ENCODE results near the gene USP37. TPM values are rescaled to one million over a fixed set of nuclear protein-coding genes. Genes with fewer than 3 reads are reported as not detected.

Gene USP37, protein sequence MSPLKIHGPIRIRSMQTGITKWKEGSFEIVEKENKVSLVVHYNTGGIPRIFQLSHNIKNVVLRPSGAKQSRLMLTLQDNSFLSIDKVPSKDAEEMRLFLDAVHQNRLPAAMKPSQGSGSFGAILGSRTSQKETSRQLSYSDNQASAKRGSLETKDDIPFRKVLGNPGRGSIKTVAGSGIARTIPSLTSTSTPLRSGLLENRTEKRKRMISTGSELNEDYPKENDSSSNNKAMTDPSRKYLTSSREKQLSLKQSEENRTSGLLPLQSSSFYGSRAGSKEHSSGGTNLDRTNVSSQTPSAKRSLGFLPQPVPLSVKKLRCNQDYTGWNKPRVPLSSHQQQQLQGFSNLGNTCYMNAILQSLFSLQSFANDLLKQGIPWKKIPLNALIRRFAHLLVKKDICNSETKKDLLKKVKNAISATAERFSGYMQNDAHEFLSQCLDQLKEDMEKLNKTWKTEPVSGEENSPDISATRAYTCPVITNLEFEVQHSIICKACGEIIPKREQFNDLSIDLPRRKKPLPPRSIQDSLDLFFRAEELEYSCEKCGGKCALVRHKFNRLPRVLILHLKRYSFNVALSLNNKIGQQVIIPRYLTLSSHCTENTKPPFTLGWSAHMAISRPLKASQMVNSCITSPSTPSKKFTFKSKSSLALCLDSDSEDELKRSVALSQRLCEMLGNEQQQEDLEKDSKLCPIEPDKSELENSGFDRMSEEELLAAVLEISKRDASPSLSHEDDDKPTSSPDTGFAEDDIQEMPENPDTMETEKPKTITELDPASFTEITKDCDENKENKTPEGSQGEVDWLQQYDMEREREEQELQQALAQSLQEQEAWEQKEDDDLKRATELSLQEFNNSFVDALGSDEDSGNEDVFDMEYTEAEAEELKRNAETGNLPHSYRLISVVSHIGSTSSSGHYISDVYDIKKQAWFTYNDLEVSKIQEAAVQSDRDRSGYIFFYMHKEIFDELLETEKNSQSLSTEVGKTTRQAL
- total RNA-seq, result 9.0 and 14.0 TPM in 2 replicates

DNA sequence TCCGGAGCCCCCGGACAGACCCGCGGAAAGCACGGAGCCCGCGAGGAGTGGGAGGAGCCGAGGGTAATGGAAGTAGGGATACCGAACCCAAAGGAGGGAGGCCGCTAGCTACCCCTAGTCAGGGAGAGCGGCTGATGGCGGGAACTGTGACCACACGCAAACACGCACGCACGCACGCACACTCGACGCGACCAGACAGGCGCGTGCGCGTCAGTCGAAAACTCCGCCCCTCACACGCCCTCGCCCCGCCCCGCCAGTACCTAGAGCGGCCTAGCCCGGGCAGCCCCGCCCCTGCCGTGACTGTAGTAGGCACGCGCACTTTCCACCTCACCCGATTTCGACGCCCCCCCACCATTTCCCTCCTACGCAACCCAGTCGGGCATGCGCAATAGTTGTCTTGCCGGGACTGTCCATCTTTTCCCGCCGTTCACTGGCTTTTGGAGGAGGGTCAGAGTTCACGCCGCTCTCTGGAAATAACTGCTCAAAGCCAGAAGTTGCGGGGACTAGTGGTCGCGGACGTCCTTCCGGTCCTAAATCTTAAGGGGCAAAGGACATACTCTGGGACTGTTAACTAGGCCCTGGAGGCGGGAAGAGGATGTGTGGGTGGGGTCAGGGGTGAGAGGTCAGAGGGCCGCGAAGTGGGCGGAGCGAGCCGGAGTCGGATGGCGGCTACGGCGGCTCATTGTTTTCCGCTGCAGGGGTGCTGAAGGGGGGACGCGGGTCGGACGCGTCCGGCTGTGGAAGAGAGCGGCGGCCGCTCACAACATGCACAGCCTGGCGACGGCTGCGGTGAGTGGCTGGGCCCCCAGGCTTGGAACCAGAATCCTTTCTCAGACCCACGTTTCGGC is at the start of gene USP37, which contains the start of gene CNOT9:
Gene USP37 (minus strand): TSS at position 162 of the 848 bp plus-strand sequence. CDS start 9,698 bp downstream, outside the sequence.
Gene CNOT9 (plus strand): TSS at position 650 of the 848 bp plus-strand sequence. CDS start 116 bp downstream, at position 766.

DNA sequence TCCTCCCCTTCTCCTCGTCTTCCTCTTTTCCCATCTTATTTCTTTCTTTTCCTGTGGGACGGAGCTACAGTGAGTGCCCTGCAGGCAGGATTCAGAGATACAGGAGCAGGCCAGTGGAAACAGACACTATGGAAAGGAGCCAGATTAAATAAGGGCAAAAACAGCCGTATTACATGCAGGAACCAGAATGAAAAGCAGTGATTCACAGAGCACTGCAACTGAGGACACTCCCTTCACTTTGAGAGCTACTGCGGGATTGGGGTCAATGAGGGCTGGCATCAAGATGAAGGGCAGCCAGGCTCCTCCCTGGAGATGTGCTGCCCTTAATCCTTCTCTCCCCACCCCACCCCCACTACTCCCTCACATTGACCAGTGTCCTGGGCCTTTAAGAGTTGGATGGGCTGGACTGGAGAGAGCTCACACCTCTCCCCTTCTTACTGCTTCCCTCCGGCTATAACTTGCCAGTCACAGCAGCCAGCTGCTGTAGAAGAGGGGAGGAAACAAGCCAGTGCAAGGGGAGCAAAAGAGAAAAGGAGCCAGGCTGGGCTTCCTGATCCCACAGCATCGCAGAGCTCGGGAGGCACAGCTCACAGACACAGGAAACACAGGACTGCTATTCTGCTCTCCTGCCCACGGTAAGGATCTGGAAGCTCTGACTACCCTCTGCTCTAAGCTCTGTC is 39.4 kb upstream of the USP37 start, which contains the start of gene PLCD4:
Gene PLCD4 (plus strand): TSS at position 464 of the 680 bp plus-strand sequence. CDS start 7,841 bp downstream, outside the sequence.

DNA sequence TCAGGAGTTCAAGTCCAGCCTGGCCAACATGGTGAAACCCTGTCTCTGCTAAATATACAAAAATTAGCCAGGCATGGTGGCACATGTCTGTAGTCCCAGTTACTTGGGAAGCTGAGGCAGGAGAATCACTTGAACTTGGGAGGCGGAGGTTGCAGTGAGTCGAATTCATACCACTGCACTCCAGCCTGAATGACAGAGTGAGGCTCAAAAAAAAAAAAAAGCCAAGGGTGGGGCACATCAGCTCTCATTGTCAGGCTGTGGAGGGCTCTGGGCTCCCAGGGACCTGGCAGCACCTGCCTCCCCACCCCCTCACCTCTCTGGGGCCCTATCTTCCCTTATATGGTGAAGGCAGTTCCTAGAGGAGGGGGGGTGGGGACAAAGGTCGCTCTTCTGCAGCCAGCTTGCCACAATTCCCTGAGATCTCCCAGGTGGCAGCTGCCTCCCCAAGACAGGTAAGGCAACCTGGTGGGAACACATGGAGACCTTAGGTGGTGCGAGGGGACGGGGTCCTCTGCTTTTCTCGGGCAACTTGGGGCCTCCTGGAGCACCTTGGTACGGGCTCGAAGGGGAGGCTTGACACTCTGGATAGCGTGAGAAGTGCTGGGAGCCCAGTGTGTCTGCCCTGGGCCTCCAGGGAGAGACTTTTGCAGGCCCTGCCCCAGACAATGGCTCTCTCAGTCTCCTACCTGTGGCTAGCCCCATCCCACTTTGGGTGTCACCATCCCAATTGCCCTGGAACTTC is 149.3 kb downstream of the USP37 start, which contains the start of gene VIL1:
Gene VIL1 (plus strand): TSS at position 407 of the 742 bp plus-strand sequence. CDS start 4,656 bp downstream, outside the sequence.

Small RNA genes lying within 50 kb of the gene (small RNA-seq; reads per million reads assigned to genes)
- gene MIR26B (ENCODE audit: low replicate concordance), result 494 reads per million, percentile 99 among the genes with 10 or more reads in this experiment
- not detected for gene RNU6-136P (ENCODE audit: low replicate concordance)

Other genes with a start within 250 kb of the USP37 start
- not detected in 2 replicates for gene CATIP, start 211.5 kb downstream of the USP37 start, total RNA-seq
- under 0.01 and 0.14 TPM in 2 replicates for gene SLC11A1, start 186.1 kb downstream of the USP37 start, total RNA-seq
- 77.3 and 101 TPM in 2 replicates for gene CTDSP1, start 168.5 kb downstream of the USP37 start, total RNA-seq
- gene VIL1, start 149.2 kb downstream of the USP37 start, total RNA-seq, result not detected in 2 replicates
- 65.2 and 86.3 TPM in 2 replicates for gene CNOT9, start 488 bp upstream of the USP37 start, total RNA-seq
- 0.22 and 1.4 TPM in 2 replicates for gene PLCD4, start 39.5 kb upstream of the USP37 start, total RNA-seq
- 11.6 and 25.1 TPM in 2 replicates for gene ZNF142, start 91.3 kb upstream of the USP37 start, total RNA-seq
- 17.9 and 39.8 TPM in 2 replicates for gene BCS1L, start 91.3 kb upstream of the USP37 start, total RNA-seq
- gene RNF25, start 103.7 kb upstream of the USP37 start, total RNA-seq, result 36.1 and 54.0 TPM in 2 replicates
- 24.7 and 33.1 TPM in 2 replicates for gene STK36, start 103.7 kb upstream of the USP37 start, total RNA-seq
- 19.5 and 25.8 TPM in 2 replicates for gene TTLL4, start 142.5 kb upstream of the USP37 start, total RNA-seq
- 4.7 and 23.4 TPM in 2 replicates for gene CYP27A1, start 213.8 kb upstream of the USP37 start, total RNA-seq